ENCODE data around the gene ESPNL.

Gene ESPNL

DNA sequence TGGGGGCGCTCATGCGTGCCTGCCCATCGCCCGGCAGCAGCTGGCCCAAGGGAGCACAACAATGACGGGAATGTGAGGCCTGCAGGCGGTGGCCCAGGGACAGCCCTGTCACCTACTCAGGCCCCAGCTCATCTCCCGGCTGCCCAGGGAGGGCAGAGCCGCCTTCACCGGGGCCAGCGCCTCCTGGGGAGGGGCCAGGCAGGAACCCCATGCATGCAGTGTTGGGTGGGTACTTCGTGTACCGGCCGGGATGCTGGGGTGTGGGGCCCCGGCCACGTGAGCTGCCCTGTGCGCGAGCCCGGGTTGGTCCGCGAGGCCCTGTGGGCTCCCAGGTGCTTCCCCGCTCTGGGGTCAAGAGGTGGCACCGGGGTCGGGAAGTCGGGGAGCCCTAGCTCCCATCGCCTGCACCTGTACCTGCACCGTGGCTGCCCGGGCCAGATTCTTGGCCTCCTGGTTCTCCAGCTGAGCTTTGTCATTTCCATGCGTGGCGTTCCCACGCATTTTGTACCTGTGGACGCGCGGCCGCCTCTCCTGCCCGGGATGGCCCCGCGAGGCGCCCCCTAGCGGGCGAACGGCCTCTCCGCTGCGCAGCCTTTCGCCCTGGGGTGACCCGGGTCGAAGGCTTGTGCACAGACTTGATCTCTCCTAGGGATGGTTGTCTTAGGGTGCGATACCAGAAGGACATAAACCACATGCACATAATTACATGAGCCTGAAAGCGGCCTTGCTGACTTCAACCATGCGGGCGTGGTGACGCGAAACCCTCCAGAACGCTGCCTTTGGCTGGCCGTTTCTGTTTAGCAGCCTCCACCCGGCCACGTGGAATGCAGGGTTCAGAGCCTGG, 39.3 kb downstream of the ESPNL start:
- TF ChIP-seq, protein P1, sequence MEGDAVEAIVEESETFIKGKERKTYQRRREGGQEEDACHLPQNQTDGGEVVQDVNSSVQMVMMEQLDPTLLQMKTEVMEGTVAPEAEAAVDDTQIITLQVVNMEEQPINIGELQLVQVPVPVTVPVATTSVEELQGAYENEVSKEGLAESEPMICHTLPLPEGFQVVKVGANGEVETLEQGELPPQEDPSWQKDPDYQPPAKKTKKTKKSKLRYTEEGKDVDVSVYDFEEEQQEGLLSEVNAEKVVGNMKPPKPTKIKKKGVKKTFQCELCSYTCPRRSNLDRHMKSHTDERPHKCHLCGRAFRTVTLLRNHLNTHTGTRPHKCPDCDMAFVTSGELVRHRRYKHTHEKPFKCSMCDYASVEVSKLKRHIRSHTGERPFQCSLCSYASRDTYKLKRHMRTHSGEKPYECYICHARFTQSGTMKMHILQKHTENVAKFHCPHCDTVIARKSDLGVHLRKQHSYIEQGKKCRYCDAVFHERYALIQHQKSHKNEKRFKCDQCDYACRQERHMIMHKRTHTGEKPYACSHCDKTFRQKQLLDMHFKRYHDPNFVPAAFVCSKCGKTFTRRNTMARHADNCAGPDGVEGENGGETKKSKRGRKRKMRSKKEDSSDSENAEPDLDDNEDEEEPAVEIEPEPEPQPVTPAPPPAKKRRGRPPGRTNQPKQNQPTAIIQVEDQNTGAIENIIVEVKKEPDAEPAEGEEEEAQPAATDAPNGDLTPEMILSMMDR (conservative IDR thresholded peaks at IDR 0.05; ENCODE audit: control insufficient read depth, insufficient read depth, low read depth, low read length) = peak; percentile 39
- H3K4me3 ChIP-seq (ENCODE audit: control insufficient read depth, low read depth, low read length) = no peak overlapping the region
- no peak for DNase-seq (ENCODE audit: low read depth)

- TF ChIP-seq, protein P1 (conservative IDR thresholded peaks at IDR 0.05; ENCODE audit: control insufficient read depth, insufficient read depth, low read depth, low read length) = no peak
- DNase-seq (ENCODE audit: low read depth) = no peak
Measured at GRCh38 chr2:238140040-238140439, 39.9 kb downstream of the ESPNL start.

GRCh38 chr2:238140721-238141540, 40.8 kb downstream of the ESPNL start:
- DNase-seq (ENCODE audit: low read depth) = no peak
- TF ChIP-seq, protein P1 (conservative IDR thresholded peaks at IDR 0.05; ENCODE audit: control insufficient read depth, insufficient read depth, low read depth, low read length) = no peak
- no peak overlapping the region for H3K4me3 ChIP-seq (ENCODE audit: control insufficient read depth, low read depth, low read length)

More at GRCh38 chr2:238140040-238140439, 39.9 kb downstream of the ESPNL start:
- H3K4me3 ChIP-seq (ENCODE audit: control insufficient read depth, low read depth, low read length) = no peak overlapping the region

GRCh38 chr2:238141541-238142318, 41.6 kb downstream of the ESPNL start:
- no peak for DNase-seq (ENCODE audit: low read depth)
- TF ChIP-seq, protein P1 (conservative IDR thresholded peaks at IDR 0.05; ENCODE audit: control insufficient read depth, insufficient read depth, low read depth, low read length) = no peak
- no peak overlapping the region for H3K4me3 ChIP-seq (ENCODE audit: control insufficient read depth, low read depth, low read length)

DNA sequence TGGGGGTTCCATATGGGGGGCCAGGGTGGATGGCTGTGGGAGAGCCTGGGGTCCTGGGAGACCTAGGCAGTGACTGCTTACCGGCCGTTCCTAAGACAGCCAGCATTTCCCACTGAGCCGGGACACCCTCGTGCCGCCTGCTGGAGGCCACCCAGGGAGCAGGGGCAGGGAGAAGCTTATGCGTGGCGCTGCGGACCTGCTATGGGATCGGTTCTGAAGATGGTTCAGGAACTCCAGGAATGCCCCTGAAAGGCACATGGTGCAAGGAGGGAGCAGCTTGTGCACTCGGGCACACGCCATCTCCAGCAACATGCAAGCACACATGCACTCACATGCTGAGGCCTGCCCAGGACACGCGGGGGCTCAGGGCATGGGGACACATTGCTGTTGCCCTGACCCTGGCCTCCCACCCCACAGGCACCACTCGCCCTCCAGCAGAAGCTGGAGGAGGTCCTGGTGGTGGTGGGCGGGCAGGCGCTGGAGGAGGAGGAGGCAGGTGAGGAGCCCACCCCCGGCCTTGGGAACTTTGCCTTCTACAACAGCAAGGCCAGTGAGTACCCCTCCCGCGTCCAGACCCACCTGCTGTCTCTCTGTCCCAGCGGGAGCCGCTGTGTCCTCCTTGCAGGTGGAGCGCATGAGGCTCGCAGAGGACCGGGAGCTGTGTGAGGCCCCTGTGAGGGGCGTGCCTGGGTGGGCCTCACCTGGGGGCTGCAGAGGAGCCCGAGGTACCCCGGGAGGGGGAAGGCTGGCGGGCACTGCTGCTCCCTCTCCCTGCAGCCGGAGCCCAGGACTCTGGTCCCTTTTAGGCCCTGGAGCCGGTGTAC, 42.5 kb downstream of the ESPNL start:
- DNase-seq (ENCODE audit: low read depth) = no peak
- TF ChIP-seq, protein P1 (conservative IDR thresholded peaks at IDR 0.05; ENCODE audit: control insufficient read depth, insufficient read depth, low read depth, low read length) = no peak
- no peak overlapping the region for H3K4me3 ChIP-seq (ENCODE audit: control insufficient read depth, low read depth, low read length)

Data from fibroblast of mammary gland (primary cell).